DND-41 (cell line): Measurements from ENCODE around the gene PACS1.

Experiments used
- ATAC-seq: fragments of 200-7000 bp; cut with Tn5 transposase; 3 replicates; pipeline ENCODE4 v1.9.1; 2021; ENCODE audit warnings: low read depth; ENCODE audit not compliant: insufficient read depth
- DNase-seq: peaks from one replicate; pipeline ENCODE4 v3.0.0-alpha.2; 2020
- H2AFZ ChIP-seq: 2 replicates; pipeline ENCODE4 v1.6.0; 2012; ENCODE audit warnings: low read depth, low read length
- H3K27ac ChIP-seq: 2 replicates; pipeline ENCODE4 v1.5.1; 2012; ENCODE audit warnings: low read length, inconsistent platforms
- H3K27me3 ChIP-seq: fragments of 200-600 bp; sonication (generic); 2 replicates; pipeline ENCODE4 v1.6.0; 2012; ENCODE audit warnings: low read length, mild to moderate bottlenecking, inconsistent platforms; ENCODE audit not compliant: insufficient read depth, poor library complexity
- H3K36me3 ChIP-seq: 2 replicates; pipeline ENCODE4 v1.5.1; 2012; ENCODE audit warnings: low read length, inconsistent platforms; ENCODE audit not compliant: insufficient read depth
- H3K4me1 ChIP-seq: 2 replicates; pipeline ENCODE4 v1.5.1; 2012; ENCODE audit warnings: mild to moderate bottlenecking, low read length; ENCODE audit not compliant: insufficient read depth
- H3K4me2 ChIP-seq: 2 replicates; pipeline ENCODE4 v1.6.0; 2012; ENCODE audit warnings: mild to moderate bottlenecking, moderate library complexity, low read length, inconsistent platforms; ENCODE audit not compliant: insufficient read depth
- H3K4me3 ChIP-seq, 2 experiments: fragments of 200-600 bp in 1 of 2; shearing (Covaris generic) in 1 of 2; 2 replicates each; pipeline ENCODE4 v1.5.1; 2012 to 2016; ENCODE audit warnings: inconsistent platforms in 2 of 2, low read length in 2 of 2, mild to moderate bottlenecking in 2 of 2, low read depth in 1 of 2, moderate library complexity in 1 of 2
- H3K79me2 ChIP-seq: 2 replicates; pipeline ENCODE4 v1.6.0; 2012; ENCODE audit warnings: low read length, inconsistent platforms; ENCODE audit not compliant: insufficient read depth
- H3K9ac ChIP-seq: 2 replicates; pipeline ENCODE4 v1.6.0; 2012; ENCODE audit warnings: low read depth, mild to moderate bottlenecking, inconsistent platforms, low read length, moderate library complexity
- H3K9me3 ChIP-seq: 2 replicates; pipeline ENCODE4 v1.5.1; 2012; ENCODE audit warnings: low read length, moderate library complexity, mild to moderate bottlenecking, inconsistent platforms; ENCODE audit not compliant: insufficient read depth, severe bottlenecking
- H4K20me1 ChIP-seq: 2 replicates; pipeline ENCODE4 v1.6.0; 2012; ENCODE audit warnings: low read length; ENCODE audit not compliant: insufficient read depth
- CTCF ChIP-seq: IDR thresholded peaks from 2 replicates; pipeline ENCODE4 v1.5.1; 2012; ENCODE audit warnings: borderline replicate concordance, low read length, moderate library complexity, mild to moderate bottlenecking; ENCODE audit not compliant: poor library complexity, severe bottlenecking; ENCODE audit errors: extremely low read depth
- EZH2 ChIP-seq: IDR thresholded peaks from 3 replicates; pipeline ENCODE4 v1.6.1; 2012; ENCODE audit warnings: borderline replicate concordance, low read depth, mild to moderate bottlenecking, moderate library complexity, low read length, inconsistent platforms; ENCODE audit not compliant: severe bottlenecking

The PACS1 gene

GRCh38 chr11:66071381-66071801, 1.3 kb downstream of the PACS1 start:
- Histone ChIP-seq H3K9me3 (no peaks in the 10 kb centered on the region), H3K4me3 (peak overlapping the region; percentile 77 to 90; a peak in 3 of 4 replicates), H2AFZ (0 out of 2 replicates have a peak overlapping the region, but pooled peaks have one; percentile 82), H3K4me2 (peak overlapping the region; percentile 89), H3K9ac (peak overlapping the region; percentile 84), H3K27ac (peak overlapping the region; percentile 29; the same call in 1 of the 2 replicates), H3K4me1 (peaks cover 27% of the 10 kb centered on the region), H3K79me2 (peaks cover 27% of the 10 kb centered on the region), H3K27me3 (no peaks in the 10 kb centered on the region), H3K36me3 (peaks cover 46% of the 10 kb centered on the region), H4K20me1 (peaks cover 15% of the 10 kb centered on the region; the same call in 1 of the 2 replicates)
- no peak for TF ChIP-seq EZH2
- no peak for TF ChIP-seq CTCF
- DNase-seq (no peak), ATAC-seq (no peak)

DNA sequence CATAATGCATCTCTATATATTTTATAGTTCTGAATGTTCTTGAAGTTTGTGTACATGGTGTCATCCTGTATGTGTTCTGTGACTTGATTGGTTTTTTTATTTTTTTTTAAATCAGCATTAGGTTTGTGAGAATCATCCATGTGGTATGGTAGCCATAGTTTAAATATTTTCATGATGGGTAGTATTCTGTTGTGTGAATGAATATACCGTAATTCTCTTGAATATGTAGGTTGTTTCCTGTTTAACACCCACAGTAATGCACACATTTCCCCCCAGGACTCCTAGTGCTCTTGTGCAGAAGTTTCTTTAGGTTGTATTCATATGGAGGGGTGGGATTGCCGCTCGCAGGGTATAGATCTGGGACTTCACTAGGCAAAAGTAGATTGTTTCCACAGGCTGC, 2.0 kb downstream of the PACS1 start:
- Histone ChIP-seq H3K36me3 (peaks cover 39% of the 10 kb centered on the region), H3K79me2 (peaks cover 27% of the 10 kb centered on the region), H2AFZ (no peak overlapping the region), H3K4me2 (peak overlapping the region; percentile 89), H3K27ac (no peak overlapping the region), H3K4me3 (no peak overlapping the region; a peak in 1 of 4 replicates), H3K9ac (peak overlapping the region; percentile 84; the same call in 1 of the 2 replicates), H3K27me3 (no peaks in the 10 kb centered on the region), H3K4me1 (peaks cover 27% of the 10 kb centered on the region), H4K20me1 (peaks cover 10% of the 10 kb centered on the region; the same call in 1 of the 2 replicates), H3K9me3 (no peaks in the 10 kb centered on the region)
- DNase-seq (no peak), ATAC-seq (no peak)
- TF ChIP-seq CTCF (no peak), EZH2 (no peak)

DNA sequence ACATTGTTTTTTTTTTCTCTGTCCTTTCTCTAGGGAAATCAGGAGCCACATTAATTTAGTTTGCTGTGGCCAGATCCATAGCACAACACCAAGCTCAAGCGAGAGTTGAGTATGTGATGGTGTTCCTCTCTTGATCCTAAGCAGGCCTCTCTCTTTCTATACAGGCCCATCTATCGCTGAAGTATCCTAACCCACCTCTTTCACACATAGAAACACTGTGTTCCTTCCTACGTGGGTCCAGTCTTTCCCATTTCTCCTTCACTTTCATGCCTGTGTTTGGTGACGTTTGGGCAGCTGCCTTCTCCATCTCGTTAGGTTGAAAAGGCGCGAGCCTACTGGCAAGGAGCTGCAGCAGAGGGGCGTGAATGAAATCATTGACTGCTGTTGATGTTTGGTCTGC, 2.4 kb downstream of the PACS1 start:
- Histone ChIP-seq H3K79me2 (peaks cover 27% of the 10 kb centered on the region), H3K9ac (no peak overlapping the region), H3K9me3 (no peaks in the 10 kb centered on the region), H4K20me1 (peaks cover 10% of the 10 kb centered on the region; the same call in 1 of the 2 replicates), H3K27ac (no peak overlapping the region), H3K4me3 (no peak overlapping the region), H3K4me2 (peak overlapping the region; percentile 89; the same call in 1 of the 2 replicates), H3K4me1 (peaks cover 27% of the 10 kb centered on the region), H3K27me3 (no peaks in the 10 kb centered on the region), H2AFZ (no peak overlapping the region), H3K36me3 (peaks cover 35% of the 10 kb centered on the region)
- no peak for TF ChIP-seq CTCF
- no peak for TF ChIP-seq EZH2
- ATAC-seq (no peak), DNase-seq (no peak)
